Measurements from ENCODE around the gene CYP39A1.

CYP39A1 gene

DNA sequence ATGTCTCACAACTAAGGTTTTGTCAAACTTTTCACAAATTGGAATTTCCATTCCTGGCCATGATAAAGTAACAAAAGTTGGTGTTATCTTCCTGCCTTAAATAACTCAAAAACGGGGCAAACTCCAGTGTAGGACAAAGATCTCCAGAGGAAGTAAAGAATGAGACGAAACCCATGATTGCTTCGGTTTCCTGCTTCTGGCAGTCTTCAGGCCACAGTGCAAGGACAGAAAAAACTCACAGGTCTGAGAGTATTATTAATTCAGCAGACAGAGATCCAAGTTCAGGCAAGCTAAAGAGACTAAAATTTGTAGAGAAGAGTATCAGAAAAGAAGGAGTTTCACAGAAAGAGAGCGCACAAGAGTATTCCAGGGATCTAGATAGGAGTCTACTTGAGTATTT lies 96.6 kb downstream of the CYP39A1 start:
- H3K4me2 ChIP-seq (ENCODE audit: low read length): no peak overlapping the region
- H3K4me1 ChIP-seq: no peaks in the 10 kb centered on the region
- H3K27ac ChIP-seq: no peak overlapping the region
- TF ChIP-seq, protein P1, sequence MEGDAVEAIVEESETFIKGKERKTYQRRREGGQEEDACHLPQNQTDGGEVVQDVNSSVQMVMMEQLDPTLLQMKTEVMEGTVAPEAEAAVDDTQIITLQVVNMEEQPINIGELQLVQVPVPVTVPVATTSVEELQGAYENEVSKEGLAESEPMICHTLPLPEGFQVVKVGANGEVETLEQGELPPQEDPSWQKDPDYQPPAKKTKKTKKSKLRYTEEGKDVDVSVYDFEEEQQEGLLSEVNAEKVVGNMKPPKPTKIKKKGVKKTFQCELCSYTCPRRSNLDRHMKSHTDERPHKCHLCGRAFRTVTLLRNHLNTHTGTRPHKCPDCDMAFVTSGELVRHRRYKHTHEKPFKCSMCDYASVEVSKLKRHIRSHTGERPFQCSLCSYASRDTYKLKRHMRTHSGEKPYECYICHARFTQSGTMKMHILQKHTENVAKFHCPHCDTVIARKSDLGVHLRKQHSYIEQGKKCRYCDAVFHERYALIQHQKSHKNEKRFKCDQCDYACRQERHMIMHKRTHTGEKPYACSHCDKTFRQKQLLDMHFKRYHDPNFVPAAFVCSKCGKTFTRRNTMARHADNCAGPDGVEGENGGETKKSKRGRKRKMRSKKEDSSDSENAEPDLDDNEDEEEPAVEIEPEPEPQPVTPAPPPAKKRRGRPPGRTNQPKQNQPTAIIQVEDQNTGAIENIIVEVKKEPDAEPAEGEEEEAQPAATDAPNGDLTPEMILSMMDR (IDR thresholded peaks at IDR 0.05): no peak
- H3K36me3 ChIP-seq (ENCODE audit: control insufficient read depth, insufficient read depth, low read length): no peaks in the 10 kb centered on the region
- H3K9me3 ChIP-seq (ENCODE audit: control insufficient read depth, low read length): no peaks in the 10 kb centered on the region
- no peak overlapping the region for H3K9ac ChIP-seq
- no peak overlapping the region for H3K4me3 ChIP-seq (ENCODE audit: low read depth, low read length)
- H2AFZ ChIP-seq: no peak overlapping the region
- H3K27me3 ChIP-seq (ENCODE audit: control insufficient read depth, insufficient read depth, low read length): no peaks in the 10 kb centered on the region
- no peaks in the 10 kb centered on the region for H3K79me2 ChIP-seq

DNA sequence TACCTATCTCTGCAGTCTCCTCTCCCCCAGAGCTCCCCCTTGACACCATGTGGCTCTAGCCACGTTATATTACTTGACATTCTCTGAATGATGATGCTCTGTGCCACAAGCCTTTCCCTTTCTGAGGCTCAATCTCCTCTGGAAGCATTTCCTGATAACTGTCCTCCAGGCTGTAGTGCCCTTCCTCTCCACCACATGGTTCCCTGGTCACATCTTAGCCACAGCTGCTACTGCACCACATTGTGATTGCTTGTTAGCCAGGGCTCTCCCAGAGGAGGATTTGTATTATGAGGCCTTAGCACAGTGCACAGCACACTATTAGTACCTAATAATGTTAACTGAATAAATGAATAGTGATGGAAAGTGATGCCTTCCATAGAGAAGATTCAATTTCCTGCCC lies 97.5 kb downstream of the CYP39A1 start:
- H3K36me3 ChIP-seq (ENCODE audit: control insufficient read depth, insufficient read depth, low read length): no peaks in the 10 kb centered on the region
- no peaks in the 10 kb centered on the region for H3K9me3 ChIP-seq (ENCODE audit: control insufficient read depth, low read length)
- H3K27ac ChIP-seq: no peak overlapping the region
- H3K27me3 ChIP-seq (ENCODE audit: control insufficient read depth, insufficient read depth, low read length): no peaks in the 10 kb centered on the region
- H3K9ac ChIP-seq: no peak overlapping the region
- no peak overlapping the region for H2AFZ ChIP-seq
- no peaks in the 10 kb centered on the region for H3K4me1 ChIP-seq
- TF ChIP-seq, protein P1 (IDR thresholded peaks at IDR 0.05): no peak
- no peak overlapping the region for H3K4me3 ChIP-seq (ENCODE audit: low read depth, low read length)
- no peak overlapping the region for H3K4me2 ChIP-seq (ENCODE audit: low read length)
- H3K79me2 ChIP-seq: no peaks in the 10 kb centered on the region

DNA sequence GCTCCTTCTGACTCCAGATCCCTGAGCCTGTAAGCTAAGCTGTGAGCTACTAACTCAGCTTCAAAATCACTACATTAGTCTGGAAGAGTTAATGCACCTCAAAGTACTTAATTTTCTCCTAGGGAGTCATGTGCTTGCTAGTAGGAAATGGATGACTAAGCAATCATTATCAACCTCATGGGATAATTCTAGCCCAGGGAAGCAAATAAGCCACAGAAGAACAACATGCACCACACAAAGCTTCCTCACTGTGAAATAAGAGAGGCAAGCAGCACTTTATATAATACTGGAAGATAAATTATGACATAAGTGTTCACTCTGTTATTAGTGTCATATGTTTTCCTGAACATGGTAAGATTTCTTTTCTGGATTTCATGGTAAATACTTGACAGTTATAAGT lies 103.5 kb downstream of the CYP39A1 start:
- Histone ChIP-seq H3K4me2 (ENCODE audit: low read length) (no peak overlapping the region), H3K36me3 (ENCODE audit: control insufficient read depth, insufficient read depth, low read length) (no peaks in the 10 kb centered on the region)
- TF ChIP-seq, protein P1 (IDR thresholded peaks at IDR 0.05): no peak

DNA sequence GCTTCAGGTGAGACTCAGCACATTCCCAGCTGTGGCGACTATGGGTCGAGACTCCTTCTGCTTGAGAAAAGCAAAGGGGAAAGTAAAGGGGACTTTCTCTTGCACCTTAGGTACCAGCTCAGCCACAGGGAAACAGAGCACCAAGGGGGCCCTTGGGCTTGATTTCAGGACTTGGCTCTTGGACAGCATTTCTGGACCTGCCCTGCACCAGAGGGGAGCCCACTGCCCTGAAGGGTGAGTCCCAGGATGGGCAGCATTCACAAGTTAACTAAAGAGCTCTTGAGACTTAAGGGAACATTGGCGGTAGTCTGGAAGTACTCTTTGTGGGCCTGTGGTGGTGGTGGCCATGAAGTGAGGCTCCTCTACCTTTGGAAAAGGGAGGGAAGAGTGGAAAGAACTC lies 111.1 kb downstream of the CYP39A1 start:
- no peaks in the 10 kb centered on the region for H3K9me3 ChIP-seq (ENCODE audit: control insufficient read depth, low read length)
- no peak overlapping the region for H3K27ac ChIP-seq
- H2AFZ ChIP-seq: no peak overlapping the region

More for the DNA sequence above, 103.5 kb downstream of the CYP39A1 start:
- Histone ChIP-seq H3K27me3 (ENCODE audit: control insufficient read depth, insufficient read depth, low read length) (no peaks in the 10 kb centered on the region), H3K4me3 (ENCODE audit: low read depth, low read length) (no peak overlapping the region), H3K79me2 (no peaks in the 10 kb centered on the region), H3K9ac (no peak overlapping the region), H3K27ac (no peak overlapping the region), H3K9me3 (ENCODE audit: control insufficient read depth, low read length) (no peaks in the 10 kb centered on the region), H3K4me1 (no peaks in the 10 kb centered on the region), H2AFZ (no peak overlapping the region)

DNA sequence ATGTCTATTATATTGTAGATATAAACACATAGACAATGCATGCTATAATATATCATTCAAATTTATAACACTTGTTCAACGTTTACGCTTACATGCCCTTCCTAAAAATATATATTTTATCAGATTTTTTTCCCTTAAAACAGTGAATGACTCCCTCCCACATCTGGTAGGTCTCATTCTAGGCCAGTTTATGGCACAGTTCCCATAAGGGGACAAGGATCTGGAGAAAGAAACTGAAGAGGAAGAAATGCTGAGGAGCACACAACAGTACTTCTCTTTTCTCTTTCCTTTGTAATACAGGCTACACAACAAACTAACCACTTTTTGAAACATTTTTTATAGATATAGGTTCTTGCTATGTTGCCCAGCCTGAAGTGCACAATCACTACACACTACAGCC lies 112.8 kb downstream of the CYP39A1 start:
- no peaks in the 10 kb centered on the region for H3K4me1 ChIP-seq
- no peaks in the 10 kb centered on the region for H3K9me3 ChIP-seq (ENCODE audit: control insufficient read depth, low read length)
- no peak overlapping the region for H3K27ac ChIP-seq
- no peak overlapping the region for H3K9ac ChIP-seq
- H2AFZ ChIP-seq: no peak overlapping the region
- H3K79me2 ChIP-seq: no peaks in the 10 kb centered on the region
- no peak overlapping the region for H3K4me2 ChIP-seq (ENCODE audit: low read length)
- no peak overlapping the region for H3K4me3 ChIP-seq (ENCODE audit: low read depth, low read length)
- no peaks in the 10 kb centered on the region for H3K27me3 ChIP-seq (ENCODE audit: control insufficient read depth, insufficient read depth, low read length)
- H3K36me3 ChIP-seq (ENCODE audit: control insufficient read depth, insufficient read depth, low read length): no peaks in the 10 kb centered on the region
- TF ChIP-seq, protein P1 (IDR thresholded peaks at IDR 0.05): no peak

More for the DNA sequence above, 111.1 kb downstream of the CYP39A1 start:
- Histone ChIP-seq H3K4me2 (ENCODE audit: low read length) (no peak overlapping the region), H3K27me3 (ENCODE audit: control insufficient read depth, insufficient read depth, low read length) (no peaks in the 10 kb centered on the region), H3K79me2 (no peaks in the 10 kb centered on the region), H3K9ac (no peak overlapping the region), H3K4me1 (no peaks in the 10 kb centered on the region), H3K4me3 (ENCODE audit: low read depth, low read length) (no peak overlapping the region), H3K36me3 (ENCODE audit: control insufficient read depth, insufficient read depth, low read length) (no peaks in the 10 kb centered on the region)
- TF ChIP-seq, protein P1 (IDR thresholded peaks at IDR 0.05): no peak
